ENCODE results near the gene IPO11.

- TF ChIP-seq USF2 (IDR thresholded peaks at IDR 0.05; ENCODE audit: low read depth, low read length) (no peak), MXI1 (IDR thresholded peaks at IDR 0.05; ENCODE audit: borderline replicate concordance, low read depth, low read length) (no peak), CTCF (conservative IDR thresholded peaks at IDR 0.05; ENCODE audit: low read depth, low read length) (no peak), POLR2A (IDR thresholded peaks at IDR 0.05; ENCODE audit: low read depth, low read length) (no peak), SMC3 (IDR thresholded peaks at IDR 0.05; ENCODE audit: low read depth, low read length) (no peak), BHLHE40 (IDR thresholded peaks at IDR 0.05; ENCODE audit: low read depth, low read length) (no peak), RFX5 (IDR thresholded peaks at IDR 0.05; ENCODE audit: low read depth, low read length) (no peak), ELK1 (IDR thresholded peaks at IDR 0.05; ENCODE audit: borderline replicate concordance, low read depth, low read length) (no peak), MAFK (IDR thresholded peaks at IDR 0.05; ENCODE audit: low read depth, low read length) (no peak), RCOR1 (IDR thresholded peaks at IDR 0.05; ENCODE audit: insufficient replicate concordance, low read length) (no peak), RAD21 (IDR thresholded peaks at IDR 0.05; ENCODE audit: low read length) (no peak), MAZ (IDR thresholded peaks at IDR 0.05; ENCODE audit: borderline replicate concordance, low read depth, low read length) (no peak), CHD1 (IDR thresholded peaks at IDR 0.05; ENCODE audit: low read depth, low read length) (no peak)
Observed at GRCh38 chr5:62502456-62503101, 90.0 kb downstream of the IPO11 start.

All from IMR-90 (cell line).